HepG2 (cell line): ENCODE measurements around the gene KLHL17. TPM values are rescaled to one million over a fixed set of nuclear protein-coding genes. Genes with fewer than 3 reads are reported as not detected.
A peak's percentile ranks its signal among the peaks of the same experiment; 100 is the strongest.

ENCODE experiments used
- FOXJ3 ChIP-seq: sonication (generic); formaldehyde crosslinking; IDR thresholded peaks from 2 replicates; pipeline ENCODE4 v1.4.0; 2020; ENCODE audit warnings: missing genetic modification reagents, mild to moderate bottlenecking, borderline replicate concordance
- HNRNPH1 ChIP-seq: fragments of 200-400 bp; formaldehyde crosslinking; optimal IDR thresholded peaks from 2 replicates; pipeline ENCODE3; 2017; ENCODE audit warnings: mild to moderate bottlenecking, low read depth, low read length
- JARID2 ChIP-seq: sonication (generic); formaldehyde crosslinking; IDR thresholded peaks from 2 replicates; pipeline ENCODE4 v1.8.1; 2023; ENCODE audit warnings: missing genetic modification reagents, inconsistent platforms; ENCODE audit not compliant: insufficient replicate concordance
- JUND ChIP-seq: sonication (generic); formaldehyde crosslinking; IDR thresholded peaks from 2 replicates; pipeline ENCODE4 v1.8.0; 2022; ENCODE audit warnings: mild to moderate bottlenecking, missing genetic modification reagents
- RAD21 ChIP-seq: fragments of 450-650 bp; formaldehyde crosslinking; IDR thresholded peaks from 2 replicates; pipeline ENCODE4 v1.5.0; 2020; ENCODE audit warnings: mild to moderate bottlenecking
- U2AF1 ChIP-seq: fragments of 200-400 bp; formaldehyde crosslinking; optimal IDR thresholded peaks from 2 replicates; pipeline ENCODE3; 2017; ENCODE audit warnings: mild to moderate bottlenecking, low read depth, low read length
- ZNF331 ChIP-seq: sonication (generic); formaldehyde crosslinking; IDR thresholded peaks from 2 replicates; pipeline ENCODE4 v1.4.0; 2020; ENCODE audit warnings: missing genetic modification reagents
- ZNF468 ChIP-seq: sonication (generic); formaldehyde crosslinking; IDR thresholded peaks from 2 replicates; pipeline ENCODE4 v1.8.0; 2022; ENCODE audit warnings: mild to moderate bottlenecking, moderate library complexity, missing genetic modification reagents
- ZNF567 ChIP-seq: sonication (generic); formaldehyde crosslinking; IDR thresholded peaks from 2 replicates; pipeline ENCODE4 v1.8.1; 2023; ENCODE audit warnings: mild to moderate bottlenecking, missing genetic modification reagents, borderline replicate concordance
- ZNF713 ChIP-seq: sonication (generic); formaldehyde crosslinking; IDR thresholded peaks from 2 replicates; pipeline ENCODE4 v1.4.0; 2020; ENCODE audit warnings: mild to moderate bottlenecking, missing genetic modification reagents
- polyA plus RNA-seq, 8 experiments: library from polyadenylated mRNA; depleted of rRNA in 3 of 8; stranded (reverse) in 7 of 8; unstranded in 1 of 8; fragments of >200 nt; fragmentation: Illumina TruSeq in 4 of 8; extraction: Trizol in 4 of 8; gene quantifications; 2 replicates each; pipeline versions ENCODE4 v1.2.1 to v1.2.3, GENCODE V29; 2011 to 2016; ENCODE audit warnings: low read depth in 4 of 8, missing spikeins in 1 of 8, mixed read lengths in 1 of 8; ENCODE audit not compliant: insufficient read depth in 1 of 8
- total RNA-seq, 5 experiments: library from RNA; depleted of rRNA; stranded (reverse); fragments of >200 nt; fragmentation: Illumina TruSeq; extraction: Trizol; gene quantifications; 2 replicates each; pipeline ENCODE4 v1.2.3, GENCODE V29; 2016; ENCODE audit warnings: low read depth in 1 of 5
- TF ChIP-seq, protein P1 (sequence below): IDR thresholded peaks from 2 replicates; pipeline ENCODE4 v1.6.1; 2012; ENCODE audit warnings: low read depth, low read length, improper control_type of control experiment
- TF ChIP-seq, protein P2 (sequence below): IDR thresholded peaks from 2 replicates; pipeline ENCODE4 v1.6.1; 2016; ENCODE audit warnings: low read depth, borderline replicate concordance
- TF ChIP-seq, protein P3 (sequence below): sonication (generic); formaldehyde crosslinking; IDR thresholded peaks from 2 replicates; pipeline ENCODE4 v1.5.1; 2020; ENCODE audit warnings: mild to moderate bottlenecking, missing genetic modification reagents, moderate library complexity
- TF ChIP-seq, protein P4 (sequence below): sonication (generic); formaldehyde crosslinking; IDR thresholded peaks from 2 replicates; pipeline ENCODE4 v1.4.0; 2020; ENCODE audit warnings: missing genetic modification reagents
- TF ChIP-seq, protein P5 (sequence below): sonication (generic); formaldehyde crosslinking; IDR thresholded peaks from 2 replicates; pipeline ENCODE4 v1.4.0; 2020; ENCODE audit warnings: missing genetic modification reagents
- TF ChIP-seq, protein P6 (sequence below): sonication (generic); formaldehyde crosslinking; IDR thresholded peaks from 2 replicates; pipeline ENCODE4 v1.8.1; 2023; ENCODE audit warnings: missing genetic modification reagents, mild to moderate bottlenecking, borderline replicate concordance

The KLHL17 gene
- total and polyA plus RNA-seq, 2 of the 13 experiments (the other 11 are each of a cell fraction or from before 2014, with no cell fraction given): 9.3 to 24.7 TPM

DNA sequence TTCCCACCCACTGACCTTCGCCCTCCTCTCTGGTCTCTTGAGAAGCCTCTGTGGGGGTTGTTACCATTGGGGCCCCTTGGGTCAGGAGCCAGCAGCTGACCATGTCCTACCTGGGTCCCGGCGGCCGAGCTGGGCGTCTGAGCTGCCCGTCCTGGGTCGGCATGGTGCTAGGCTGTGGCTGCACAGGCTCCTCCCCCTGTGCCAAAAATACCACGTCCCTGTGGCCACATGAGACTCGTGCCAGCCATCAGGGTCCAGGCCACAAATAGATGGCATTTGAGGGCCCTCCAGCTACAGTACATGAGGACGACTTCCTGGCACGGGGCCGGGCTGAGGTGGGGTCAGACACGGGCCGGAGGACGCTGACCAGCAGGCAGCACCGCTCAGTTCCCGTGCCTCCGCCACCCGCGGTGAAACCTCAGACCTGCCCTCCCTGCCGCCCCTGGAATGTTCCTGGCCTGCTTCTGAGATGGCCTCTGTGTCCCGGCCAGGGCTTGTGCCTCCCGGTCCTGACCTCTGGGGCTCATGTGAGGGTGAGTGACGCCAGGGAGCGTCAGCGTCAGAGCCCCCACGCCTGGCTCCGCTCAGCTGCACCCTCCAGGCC is 21.7 kb downstream of the KLHL17 start, which contains the start of gene PERM1 (continued):
- TF ChIP-seq, protein P1, sequence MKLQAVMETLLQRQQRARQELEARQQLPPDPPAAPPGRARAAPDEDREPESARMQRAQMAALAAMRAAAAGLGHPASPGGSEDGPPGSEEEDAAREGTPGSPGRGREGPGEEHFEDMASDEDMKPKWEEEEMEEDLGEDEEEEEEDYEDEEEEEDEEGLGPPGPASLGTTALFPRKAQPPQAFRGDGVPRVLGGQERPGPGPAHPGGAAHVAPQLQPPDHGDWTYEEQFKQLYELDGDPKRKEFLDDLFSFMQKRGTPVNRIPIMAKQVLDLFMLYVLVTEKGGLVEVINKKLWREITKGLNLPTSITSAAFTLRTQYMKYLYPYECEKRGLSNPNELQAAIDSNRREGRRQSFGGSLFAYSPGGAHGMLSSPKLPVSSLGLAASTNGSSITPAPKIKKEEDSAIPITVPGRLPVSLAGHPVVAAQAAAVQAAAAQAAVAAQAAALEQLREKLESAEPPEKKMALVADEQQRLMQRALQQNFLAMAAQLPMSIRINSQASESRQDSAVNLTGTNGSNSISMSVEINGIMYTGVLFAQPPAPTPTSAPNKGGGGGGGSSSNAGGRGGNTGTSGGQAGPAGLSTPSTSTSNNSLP: no peak
- no peak for TF ChIP-seq HNRNPH1
- TF ChIP-seq, protein P2, sequence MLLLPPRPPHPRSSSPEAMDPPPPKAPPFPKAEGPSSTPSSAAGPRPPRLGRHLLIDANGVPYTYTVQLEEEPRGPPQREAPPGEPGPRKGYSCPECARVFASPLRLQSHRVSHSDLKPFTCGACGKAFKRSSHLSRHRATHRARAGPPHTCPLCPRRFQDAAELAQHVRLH: no peak
- TF ChIP-seq, protein P3, sequence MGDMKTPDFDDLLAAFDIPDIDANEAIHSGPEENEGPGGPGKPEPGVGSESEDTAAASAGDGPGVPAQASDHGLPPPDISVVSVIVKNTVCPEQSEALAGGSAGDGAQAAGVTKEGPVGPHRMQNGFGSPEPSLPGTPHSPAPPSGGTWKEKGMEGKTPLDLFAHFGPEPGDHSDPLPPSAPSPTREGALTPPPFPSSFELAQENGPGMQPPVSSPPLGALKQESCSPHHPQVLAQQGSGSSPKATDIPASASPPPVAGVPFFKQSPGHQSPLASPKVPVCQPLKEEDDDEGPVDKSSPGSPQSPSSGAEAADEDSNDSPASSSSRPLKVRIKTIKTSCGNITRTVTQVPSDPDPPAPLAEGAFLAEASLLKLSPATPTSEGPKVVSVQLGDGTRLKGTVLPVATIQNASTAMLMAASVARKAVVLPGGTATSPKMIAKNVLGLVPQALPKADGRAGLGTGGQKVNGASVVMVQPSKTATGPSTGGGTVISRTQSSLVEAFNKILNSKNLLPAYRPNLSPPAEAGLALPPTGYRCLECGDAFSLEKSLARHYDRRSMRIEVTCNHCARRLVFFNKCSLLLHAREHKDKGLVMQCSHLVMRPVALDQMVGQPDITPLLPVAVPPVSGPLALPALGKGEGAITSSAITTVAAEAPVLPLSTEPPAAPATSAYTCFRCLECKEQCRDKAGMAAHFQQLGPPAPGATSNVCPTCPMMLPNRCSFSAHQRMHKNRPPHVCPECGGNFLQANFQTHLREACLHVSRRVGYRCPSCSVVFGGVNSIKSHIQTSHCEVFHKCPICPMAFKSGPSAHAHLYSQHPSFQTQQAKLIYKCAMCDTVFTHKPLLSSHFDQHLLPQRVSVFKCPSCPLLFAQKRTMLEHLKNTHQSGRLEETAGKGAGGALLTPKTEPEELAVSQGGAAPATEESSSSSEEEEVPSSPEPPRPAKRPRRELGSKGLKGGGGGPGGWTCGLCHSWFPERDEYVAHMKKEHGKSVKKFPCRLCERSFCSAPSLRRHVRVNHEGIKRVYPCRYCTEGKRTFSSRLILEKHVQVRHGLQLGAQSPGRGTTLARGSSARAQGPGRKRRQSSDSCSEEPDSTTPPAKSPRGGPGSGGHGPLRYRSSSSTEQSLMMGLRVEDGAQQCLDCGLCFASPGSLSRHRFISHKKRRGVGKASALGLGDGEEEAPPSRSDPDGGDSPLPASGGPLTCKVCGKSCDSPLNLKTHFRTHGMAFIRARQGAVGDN (CRISPR knock-in tag): peak; percentile 60; the same call in 1 of the 2 replicates
- no peak for TF ChIP-seq ZNF567
- TF ChIP-seq ZNF713: no peak
- no peak for TF ChIP-seq ZNF331 (CRISPR knock-in tag)
- no peak for TF ChIP-seq FOXJ3
- TF ChIP-seq, protein P4, sequence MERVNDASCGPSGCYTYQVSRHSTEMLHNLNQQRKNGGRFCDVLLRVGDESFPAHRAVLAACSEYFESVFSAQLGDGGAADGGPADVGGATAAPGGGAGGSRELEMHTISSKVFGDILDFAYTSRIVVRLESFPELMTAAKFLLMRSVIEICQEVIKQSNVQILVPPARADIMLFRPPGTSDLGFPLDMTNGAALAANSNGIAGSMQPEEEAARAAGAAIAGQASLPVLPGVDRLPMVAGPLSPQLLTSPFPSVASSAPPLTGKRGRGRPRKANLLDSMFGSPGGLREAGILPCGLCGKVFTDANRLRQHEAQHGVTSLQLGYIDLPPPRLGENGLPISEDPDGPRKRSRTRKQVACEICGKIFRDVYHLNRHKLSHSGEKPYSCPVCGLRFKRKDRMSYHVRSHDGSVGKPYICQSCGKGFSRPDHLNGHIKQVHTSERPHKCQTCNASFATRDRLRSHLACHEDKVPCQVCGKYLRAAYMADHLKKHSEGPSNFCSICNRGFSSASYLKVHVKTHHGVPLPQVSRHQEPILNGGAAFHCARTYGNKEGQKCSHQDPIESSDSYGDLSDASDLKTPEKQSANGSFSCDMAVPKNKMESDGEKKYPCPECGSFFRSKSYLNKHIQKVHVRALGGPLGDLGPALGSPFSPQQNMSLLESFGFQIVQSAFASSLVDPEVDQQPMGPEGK (CRISPR knock-in tag): peak; percentile 43; the same call in 1 of the 2 replicates
- 0 out of 2 replicates have a peak, but pooled peaks have one; percentile 6 for TF ChIP-seq ZNF468 (CRISPR knock-in tag)
- no peak for TF ChIP-seq RAD21 (CRISPR knock-in tag)
- TF ChIP-seq JARID2 (CRISPR knock-in tag): no peak
- no peak for TF ChIP-seq U2AF1
- TF ChIP-seq, protein P5, sequence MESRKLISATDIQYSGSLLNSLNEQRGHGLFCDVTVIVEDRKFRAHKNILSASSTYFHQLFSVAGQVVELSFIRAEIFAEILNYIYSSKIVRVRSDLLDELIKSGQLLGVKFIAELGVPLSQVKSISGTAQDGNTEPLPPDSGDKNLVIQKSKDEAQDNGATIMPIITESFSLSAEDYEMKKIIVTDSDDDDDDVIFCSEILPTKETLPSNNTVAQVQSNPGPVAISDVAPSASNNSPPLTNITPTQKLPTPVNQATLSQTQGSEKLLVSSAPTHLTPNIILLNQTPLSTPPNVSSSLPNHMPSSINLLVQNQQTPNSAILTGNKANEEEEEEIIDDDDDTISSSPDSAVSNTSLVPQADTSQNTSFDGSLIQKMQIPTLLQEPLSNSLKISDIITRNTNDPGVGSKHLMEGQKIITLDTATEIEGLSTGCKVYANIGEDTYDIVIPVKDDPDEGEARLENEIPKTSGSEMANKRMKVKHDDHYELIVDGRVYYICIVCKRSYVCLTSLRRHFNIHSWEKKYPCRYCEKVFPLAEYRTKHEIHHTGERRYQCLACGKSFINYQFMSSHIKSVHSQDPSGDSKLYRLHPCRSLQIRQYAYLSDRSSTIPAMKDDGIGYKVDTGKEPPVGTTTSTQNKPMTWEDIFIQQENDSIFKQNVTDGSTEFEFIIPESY (CRISPR knock-in tag): no peak
- TF ChIP-seq, protein P6, sequence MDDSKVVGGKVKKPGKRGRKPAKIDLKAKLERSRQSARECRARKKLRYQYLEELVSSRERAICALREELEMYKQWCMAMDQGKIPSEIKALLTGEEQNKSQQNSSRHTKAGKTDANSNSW (CRISPR knock-in tag): peak; percentile 49; the same call in 1 of the 2 replicates
- no peak for TF ChIP-seq JUND (CRISPR knock-in tag)
